Myocyte (in vitro differentiated cells): ENCODE measurements around the gene UNC79. TPM values are rescaled to one million over a fixed set of nuclear protein-coding genes. Genes with fewer than 3 reads are reported as not detected.

Source experiments
- DNase-seq: peaks from one replicate; pipeline ENCODE4 v3.0.0-alpha.2; 2012; ENCODE audit warnings: low read depth
- total RNA-seq: library from RNA; depleted of rRNA; stranded (reverse); fragments of >200 nt; gene quantifications from 2 replicates; pipeline ENCODE4 v1.2.3, GENCODE V29; 2014

Gene UNC79
- total RNA-seq, 1 donor from 2014 or later, result 0.67 TPM

- DNase-seq, result peak; percentile 48
Measured at GRCh38 chr14:93655078-93655750, 224.5 kb downstream of the UNC79 start.

- no peak for DNase-seq
Measured at GRCh38 chr14:93657875-93658274, 227.1 kb downstream of the UNC79 start.

- DNase-seq, result no peak
Measured at GRCh38 chr14:93663317-93663716, 232.6 kb downstream of the UNC79 start.

- no peak for DNase-seq
Measured at GRCh38 chr14:93665169-93665568, 234.4 kb downstream of the UNC79 start.

- DNase-seq, result no peak
Measured at GRCh38 chr14:93669632-93670031, 238.9 kb downstream of the UNC79 start.

GRCh38 chr14:93674343-93674742 is 243.6 kb downstream of the UNC79 start:
- DNase-seq, result no peak

- no peak for DNase-seq
Measured at GRCh38 chr14:93675651-93676050, 244.9 kb downstream of the UNC79 start.

GRCh38 chr14:93676416-93676958 is 245.7 kb downstream of the UNC79 start:
- no peak for DNase-seq

- no peak for DNase-seq
Measured at GRCh38 chr14:93682459-93682858, 251.7 kb downstream of the UNC79 start.

GRCh38 chr14:93683226-93683625 is 252.5 kb downstream of the UNC79 start:
- peak; percentile 7 for DNase-seq

GRCh38 chr14:93685121-93685895 is 254.6 kb downstream of the UNC79 start:
- DNase-seq, result no peak

GRCh38 chr14:93686268-93686667 is 255.5 kb downstream of the UNC79 start:
- no peak for DNase-seq

- DNase-seq, result no peak
Measured at GRCh38 chr14:93688239-93688666, 257.5 kb downstream of the UNC79 start.

- no peak for DNase-seq
Measured at GRCh38 chr14:93688820-93689219, 258.1 kb downstream of the UNC79 start.

- no peak for DNase-seq
Measured at GRCh38 chr14:93690146-93690545, 259.4 kb downstream of the UNC79 start.

GRCh38 chr14:93691042-93691780 is 260.5 kb downstream of the UNC79 start:
- DNase-seq, result no peak

- DNase-seq, result no peak
Measured at GRCh38 chr14:93693914-93694313, 263.2 kb downstream of the UNC79 start.

- no peak for DNase-seq
Measured at GRCh38 chr14:93700928-93701327, 270.2 kb downstream of the UNC79 start.

GRCh38 chr14:93701562-93701961 is 270.8 kb downstream of the UNC79 start:
- no peak for DNase-seq

- DNase-seq, result no peak
Measured at GRCh38 chr14:93702946-93703345, 272.2 kb downstream of the UNC79 start.

- DNase-seq, result no peak
Measured at GRCh38 chr14:93703941-93704340, 273.2 kb downstream of the UNC79 start.
